HG03095 (cell line): ENCODE measurements around the gene IL36G.
"Not testable (repeated sequence)": the region's sequence is repeated elsewhere in the genome, so short reads cannot be mapped to it uniquely, and the experiment has no call there.

Experiments
- ATAC-seq: cut with Tn5 transposase; IDR thresholded peaks from one replicate; pipeline ENCODE4 v1.9.1; 2021; ENCODE audit warnings: moderate library complexity; ENCODE audit not compliant: unreplicated experiment

Gene IL36G

GRCh38 chr2:112977559-112978056, at the start of gene IL36G:
Gene IL36G (plus strand): TSS chr2:112978006. CDS start chr2:112978639, 633 bp downstream.
- ATAC-seq, result no peak

DNA sequence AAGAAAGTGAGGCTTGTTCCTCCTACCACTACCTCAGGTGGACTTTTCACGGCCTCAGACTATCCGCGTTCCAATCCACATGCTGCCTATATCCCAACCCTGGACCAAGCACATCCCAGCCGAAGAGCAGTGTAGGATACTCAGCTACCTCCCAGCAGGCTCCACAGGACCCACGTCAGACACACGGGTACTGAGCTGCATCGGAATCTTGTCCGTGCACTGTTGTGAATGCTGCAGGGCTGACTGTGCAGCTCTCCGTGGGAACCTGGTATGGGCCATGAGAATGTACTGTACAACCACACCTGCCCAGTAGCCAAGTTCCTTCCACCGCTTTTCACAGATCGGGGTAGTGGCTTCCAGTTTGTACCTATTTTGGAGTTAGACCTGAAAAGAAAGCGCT, 44.5 kb upstream of the IL36G start:
- no peak for ATAC-seq

DNA sequence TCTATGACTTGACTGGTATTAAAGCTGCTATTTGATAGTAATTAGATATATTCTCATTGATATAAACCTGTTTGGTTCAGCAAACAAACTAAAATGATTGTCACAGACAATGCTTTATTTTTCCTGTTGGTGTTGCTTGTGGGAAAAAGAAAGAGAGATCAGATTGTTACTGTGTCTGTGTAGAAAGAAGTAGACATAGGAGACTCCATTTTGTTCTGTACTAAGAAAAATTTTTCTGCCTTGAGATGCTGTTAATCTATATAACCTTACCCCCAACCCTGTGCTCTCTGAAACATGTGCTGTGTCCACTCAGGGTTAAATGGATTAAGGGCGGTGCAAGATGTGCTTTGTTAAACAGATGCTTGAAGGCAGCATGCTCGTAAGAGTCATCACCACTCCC, 43.7 kb upstream of the IL36G start:
- ATAC-seq, result not testable (repeated sequence)

DNA sequence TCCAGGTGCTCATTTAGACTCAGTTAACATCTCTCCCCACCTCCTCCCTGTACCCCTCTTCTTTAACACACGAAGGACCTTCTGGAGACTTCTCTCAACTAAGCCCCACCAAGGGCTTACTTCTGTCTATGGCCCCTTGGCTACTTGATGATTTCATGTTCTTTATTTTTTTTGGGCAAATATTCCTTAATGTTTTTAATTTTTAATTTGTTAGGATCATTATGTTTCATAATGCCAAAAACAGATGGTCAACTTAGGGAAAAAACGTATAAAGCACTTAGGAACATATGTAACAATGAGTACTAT, 40.9 kb upstream of the IL36G start:
- ATAC-seq, result no peak

DNA sequence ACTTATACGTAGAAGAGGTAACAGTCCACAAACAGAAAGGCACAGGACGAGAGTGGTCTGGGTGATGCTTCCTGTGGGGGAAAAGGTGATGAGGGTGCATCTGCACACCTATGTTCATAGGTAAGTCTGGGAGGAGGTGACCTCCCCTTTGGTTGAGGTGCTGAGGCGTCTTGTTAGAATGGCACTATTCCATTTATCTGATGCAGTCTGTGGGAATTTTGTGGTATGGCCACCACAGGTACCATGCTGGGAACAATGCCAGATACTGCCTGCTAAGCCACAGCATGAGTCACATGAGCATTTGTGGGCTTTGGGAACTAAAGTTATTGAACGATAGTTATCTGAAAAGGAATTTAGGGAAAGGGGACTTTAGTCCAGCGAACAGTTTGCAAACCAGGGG, 38.9 kb upstream of the IL36G start:
- no peak for ATAC-seq

GRCh38 chr2:112939425-112939824, 38.4 kb upstream of the IL36G start:
- no peak for ATAC-seq

DNA sequence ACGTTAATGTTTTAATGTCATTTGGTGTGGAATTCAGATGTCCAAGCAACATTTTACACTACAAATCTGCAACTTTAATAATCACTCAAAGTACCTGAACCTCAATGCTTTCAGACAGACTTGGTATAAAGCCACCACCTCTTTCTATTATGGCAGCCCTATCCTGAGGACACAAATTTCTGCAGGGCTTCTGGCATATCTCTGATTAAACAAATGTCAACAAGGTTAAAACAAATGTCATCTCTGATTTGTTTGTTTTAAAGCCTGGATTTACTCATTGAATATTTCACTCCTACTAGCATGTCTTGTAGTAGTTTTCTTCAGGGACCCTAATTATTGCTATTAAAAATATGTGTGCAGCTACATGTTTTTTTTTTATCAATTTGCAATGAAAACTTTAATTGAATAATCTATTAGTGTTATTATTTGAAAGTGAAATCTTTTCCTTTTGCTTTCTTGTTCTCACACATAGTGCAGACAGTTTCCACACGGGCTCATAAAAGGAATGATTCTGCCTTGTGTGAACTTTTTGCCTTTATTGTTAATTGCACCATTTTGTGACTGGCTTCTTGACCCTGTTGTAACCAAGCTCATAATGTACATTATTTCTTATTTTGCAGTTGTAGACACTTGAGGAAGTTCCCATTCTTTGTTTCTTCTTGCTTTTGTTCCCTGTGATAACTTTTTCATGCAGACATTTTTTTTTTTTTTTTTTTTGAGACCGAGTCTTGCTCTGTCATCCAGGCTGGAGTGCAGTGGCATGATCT, 36.8 kb upstream of the IL36G start:
- ATAC-seq, result no peak

GRCh38 chr2:112941753-112942653, 35.8 kb upstream of the IL36G start:
- peak; percentile 91 for ATAC-seq

DNA sequence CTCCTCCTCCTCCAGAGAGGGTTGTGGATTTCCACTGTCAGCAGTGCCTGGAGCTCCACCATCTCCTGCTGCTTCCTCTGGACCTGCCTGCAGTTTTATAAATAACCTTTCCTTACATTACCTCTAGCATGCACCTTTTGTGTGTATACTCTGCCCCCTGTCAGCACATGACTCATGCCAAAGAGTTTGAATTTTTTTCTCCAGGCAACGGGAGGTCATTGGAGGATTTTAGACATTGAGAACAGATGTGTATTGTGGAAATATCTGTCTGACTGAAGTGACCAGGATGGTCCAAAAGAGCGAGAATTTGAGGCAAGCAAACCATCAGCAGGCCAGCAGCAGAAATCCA, 35.2 kb upstream of the IL36G start:
- no peak for ATAC-seq

DNA sequence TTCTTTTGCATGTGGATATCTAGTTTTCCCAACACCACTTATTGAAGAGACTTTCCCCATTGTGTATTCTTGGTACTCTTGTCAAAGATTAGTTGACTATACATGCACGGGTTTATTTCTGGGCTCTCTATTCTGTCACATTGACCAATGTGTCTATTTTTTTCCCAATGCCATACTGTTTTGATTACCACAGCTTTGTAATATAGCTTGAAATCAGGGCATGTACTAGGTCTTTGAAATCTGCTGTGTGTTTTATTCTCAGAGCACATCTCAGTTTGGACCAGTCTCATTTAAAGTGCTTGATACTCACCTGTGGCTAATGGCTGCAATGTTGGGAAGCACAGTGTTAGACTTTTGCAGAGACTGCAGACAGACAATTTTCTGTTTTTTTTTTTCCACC, 32.8 kb upstream of the IL36G start:
- no peak for ATAC-seq

DNA sequence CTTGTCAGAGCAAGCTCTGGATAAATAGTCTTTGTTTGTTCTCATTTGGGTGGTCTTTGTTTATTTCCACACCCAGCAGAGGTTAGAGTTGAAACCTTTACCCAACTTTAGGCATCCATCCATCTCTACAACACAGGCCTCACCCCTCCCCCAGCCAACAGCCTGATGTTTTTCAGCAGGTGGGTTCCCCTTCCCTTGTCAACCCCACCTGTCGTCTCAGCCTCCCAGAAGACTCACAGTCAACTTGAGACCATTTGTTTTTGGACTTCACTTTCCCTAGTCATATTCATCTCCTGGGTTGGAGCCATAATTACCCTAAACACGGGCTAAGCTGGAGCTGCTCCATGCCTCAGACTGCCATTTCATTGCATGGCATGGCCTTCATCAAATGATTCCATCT, 31.7 kb upstream of the IL36G start:
- ATAC-seq, result no peak

DNA sequence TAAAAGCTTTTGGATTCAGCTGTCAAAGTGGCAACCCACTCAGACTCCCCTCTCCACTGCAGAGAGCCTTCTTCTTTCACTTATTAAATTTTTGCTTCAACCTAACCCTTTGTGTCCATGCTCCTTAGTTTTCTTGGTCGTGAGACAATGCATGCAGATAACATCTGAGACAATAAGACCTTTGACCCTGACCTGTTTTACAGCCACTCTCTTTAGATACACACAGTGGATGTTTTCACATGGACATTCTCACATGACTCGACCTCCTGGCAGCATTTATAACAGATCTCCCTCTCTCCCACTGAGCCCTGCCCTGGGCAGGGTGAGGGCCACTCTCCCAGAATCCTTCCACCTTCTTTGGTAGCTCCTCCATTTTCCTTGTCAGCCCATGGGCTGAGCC, 30.4 kb upstream of the IL36G start:
- ATAC-seq, result no peak

GRCh38 chr2:112949456-112949855, 28.4 kb upstream of the IL36G start:
- no peak for ATAC-seq

DNA sequence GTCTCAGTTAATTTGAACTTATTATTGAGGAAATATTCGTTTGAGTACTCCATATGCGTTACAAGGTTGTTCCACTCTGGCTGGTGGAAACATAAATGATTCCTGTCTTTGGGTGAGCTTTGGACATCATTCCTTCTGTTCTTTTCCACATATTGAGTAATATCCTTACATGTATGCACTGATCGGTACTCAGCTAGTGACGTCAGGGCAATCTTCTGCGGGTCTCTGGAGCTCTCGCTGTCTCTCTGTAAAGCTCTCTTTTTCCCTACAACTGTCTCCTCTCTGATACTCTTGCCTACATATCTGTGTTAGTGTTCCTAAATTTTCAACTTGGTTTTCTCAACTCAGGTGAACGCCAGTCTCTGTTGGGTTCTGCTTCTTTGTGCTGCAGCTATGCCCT, 23.4 kb upstream of the IL36G start:
- no peak for ATAC-seq

- ATAC-seq, result no peak
These were observed 20.3 kb upstream of the IL36G start for GRCh38 chr2:112957511-112957910.

DNA sequence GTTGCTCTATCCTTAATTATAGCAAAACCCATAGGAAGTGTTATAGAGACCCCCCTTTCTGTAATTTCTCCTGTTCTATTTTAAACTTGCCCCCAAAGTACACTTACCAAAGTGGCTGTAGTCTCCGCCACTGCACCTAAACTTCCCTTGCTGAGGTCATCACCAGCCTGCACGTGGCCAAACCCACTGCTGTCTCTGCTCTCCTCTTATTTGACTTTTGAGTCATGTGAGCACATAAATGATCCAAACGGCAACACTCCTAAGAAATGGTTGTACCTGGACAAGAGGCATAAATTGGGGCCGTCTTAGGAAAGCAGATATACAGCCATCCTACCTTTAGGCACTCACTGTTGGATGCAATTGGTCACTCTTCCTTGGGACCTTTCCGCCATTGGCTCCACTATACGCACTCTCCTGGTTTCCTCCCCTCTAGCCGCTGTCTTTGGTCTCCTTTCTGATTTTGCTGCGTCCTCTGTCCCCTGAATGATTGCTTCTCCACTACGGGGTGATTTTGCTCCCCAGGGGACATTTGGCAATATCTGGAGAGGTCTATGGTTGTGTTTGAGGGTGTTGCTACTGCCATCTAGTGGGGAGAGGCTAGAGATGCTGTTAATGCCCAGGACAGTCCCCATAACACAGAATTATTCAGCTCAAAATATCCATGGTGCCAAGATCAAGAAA, 19.2 kb upstream of the IL36G start:
- no peak for ATAC-seq

DNA sequence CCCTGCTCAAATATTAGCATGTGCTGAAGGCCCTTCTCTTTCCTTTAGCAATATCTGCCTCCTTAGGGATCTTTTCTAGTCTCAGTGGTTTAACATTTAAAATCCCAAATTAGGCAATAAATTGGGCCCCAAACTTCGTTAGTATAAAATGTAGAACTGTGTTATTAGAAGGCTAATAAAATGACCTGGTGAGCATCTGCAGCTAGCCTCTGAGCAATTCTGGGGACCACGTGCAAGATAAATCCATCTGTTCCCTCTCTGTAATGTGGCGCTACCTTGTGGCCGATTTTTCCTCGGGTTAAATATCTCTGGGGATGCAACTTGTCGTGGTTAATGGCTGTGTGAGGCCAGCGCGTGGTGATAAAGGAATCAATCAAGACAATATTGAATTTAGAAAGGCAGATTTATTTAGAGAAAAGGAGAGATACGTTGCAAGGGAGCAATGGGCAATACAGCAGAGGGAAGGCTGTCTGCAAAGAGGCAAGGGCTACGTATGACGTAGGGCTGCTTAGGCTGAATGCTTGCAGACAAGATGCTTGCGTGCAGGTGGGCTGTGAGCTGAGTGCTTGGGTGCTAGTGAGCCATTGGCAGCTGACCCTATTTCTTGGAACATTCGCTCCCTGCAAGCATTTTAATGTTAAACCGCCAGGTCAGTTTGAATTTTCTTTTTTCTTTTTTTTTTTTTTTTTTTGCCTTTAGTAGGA, 18.5 kb upstream of the IL36G start:
- ATAC-seq, result no peak

- ATAC-seq, result no peak
These were observed 17.5 kb upstream of the IL36G start for GRCh38 chr2:112960230-112960825.

GRCh38 chr2:112962308-112963175, 15.3 kb upstream of the IL36G start:
- ATAC-seq, result no peak

DNA sequence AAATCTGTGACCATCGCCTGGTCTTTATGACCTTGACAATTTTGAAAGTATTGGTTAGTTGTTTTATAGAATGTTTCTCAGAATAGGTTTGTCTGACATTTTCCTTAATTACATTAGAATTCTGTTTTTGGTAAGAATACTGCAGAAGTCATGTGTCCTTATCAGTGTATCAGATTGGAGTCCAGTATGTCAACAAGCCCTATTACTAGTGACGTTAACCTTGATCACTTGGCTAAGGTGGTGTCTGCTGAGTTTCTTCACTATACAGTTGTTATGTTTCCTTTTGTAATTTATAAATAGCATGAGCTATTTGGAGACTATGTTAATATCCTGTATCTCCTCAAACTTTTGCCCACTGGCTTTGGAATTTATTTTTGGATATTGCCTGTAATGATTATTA, 10.8 kb upstream of the IL36G start:
- ATAC-seq, result no peak
